Measurements from ENCODE around the gene P2RY13. TPM values are rescaled to one million over a fixed set of nuclear protein-coding genes. Genes with fewer than 3 reads are reported as not detected.

Gene P2RY13
- total and polyA plus RNA-seq, 2 of the 4 experiments (the other 2 are of a cell fraction): not detected

DNA sequence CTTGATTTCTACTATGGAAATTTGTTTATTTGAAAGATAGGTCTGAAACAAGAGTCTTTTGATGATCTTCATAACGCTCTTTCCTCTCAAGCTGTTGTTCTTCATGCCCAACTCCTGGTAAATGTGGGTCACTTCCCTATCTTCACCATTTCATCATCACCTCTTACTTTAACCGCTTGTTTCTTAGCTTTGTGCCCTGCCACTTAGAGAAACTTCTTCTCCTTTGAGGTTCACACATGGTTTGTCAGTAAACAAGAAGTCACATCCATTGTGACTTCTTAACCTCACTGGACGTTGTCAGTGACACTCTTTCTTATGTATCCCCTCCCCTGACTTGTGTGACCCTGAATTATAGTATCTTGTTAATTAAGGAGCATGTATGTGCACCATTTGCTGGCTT is 16.9 kb upstream of the P2RY13 start:
- Histone ChIP-seq H2BK20ac (ENCODE audit: low read depth, low read length) (peak overlapping the region; percentile 91), H4K8ac (ENCODE audit: low read depth in 2 of 2, low read length in 2 of 2) (peak overlapping the region in 1 of 2 experiments; percentile 18; a peak in 1 of 4 replicates), H4K91ac (ENCODE audit: insufficient read depth, low read depth, low read length) (peak overlapping the region; percentile 46; the same call in 1 of the 2 replicates), H4K20me1 (ENCODE audit: insufficient read depth, low read length) (no peaks in the 10 kb centered on the region), H2BK15ac (ENCODE audit: low read depth, low read length) (peak overlapping the region; percentile 72; the same call in 2 of the 3 replicates), H2BK5ac (ENCODE audit: low read depth, low read length, poor library complexity, severe bottlenecking) (peak overlapping the region; percentile 48), H3K56ac (ENCODE audit: extremely low read depth, insufficient read depth, low read length) (0 out of 2 replicates have a peak overlapping the region, but pooled peaks have one; percentile 25), H3K4me1 (ENCODE audit: control insufficient read depth, insufficient read depth, low read length) (peaks cover 3% of the 10 kb centered on the region; the same call in 1 of the 2 replicates), H3K27me3 (ENCODE audit: control insufficient read depth, insufficient read depth, low read length) (no peaks in the 10 kb centered on the region), H3K9me1 (ENCODE audit: insufficient read depth, low read length) (no peaks in the 10 kb centered on the region; the same call in 1 of the 2 replicates), H3K4me3 (ENCODE audit: insufficient read depth, low read depth, low read length) (no peak overlapping the region), H3K4me2 (ENCODE audit: low read depth, low read length) (no peak overlapping the region), H3K18ac (ENCODE audit: low read depth, low read length) (peak overlapping the region; percentile 48; the same call in 1 of the 2 replicates), H2BK120ac (ENCODE audit: low read depth, low read length) (peak overlapping the region; percentile 70), H2AK9ac (replicated peaks; ENCODE audit: low read depth, low read length, poor library complexity) (peak overlapping the region; percentile 16), H3K23ac (ENCODE audit: low read depth, low read length) (0 out of 2 replicates have a peak overlapping the region, but pooled peaks have one; percentile 45), H3K4ac (ENCODE audit: low read depth, low read length) (peak overlapping the region; percentile 41; the same call in 1 of the 2 replicates), H3K79me1 (ENCODE audit: low read depth in 1 of 2, low read length in 2 of 2) (no peaks in the 10 kb centered on the region), H3K9ac (ENCODE audit: low read depth, low read length) (no peak overlapping the region), H3K9me3 (ENCODE audit: control insufficient read depth, insufficient read depth, low read length) (no peaks in the 10 kb centered on the region), H2AK5ac (ENCODE audit: low read depth, low read length) (peak overlapping the region; percentile 47; the same call in 1 of the 2 replicates), H3K27ac (ENCODE audit: insufficient read depth, low read length) (no peak overlapping the region), H2AFZ (replicated peaks; ENCODE audit: low read length, poor library complexity) (no peak overlapping the region), H3K14ac (replicated peaks; ENCODE audit: low read depth, low read length) (peak overlapping the region; percentile 78), H4K5ac (ENCODE audit: low read depth, low read length) (peak overlapping the region; percentile 8; the same call in 1 of the 2 replicates), H3K36me3 (ENCODE audit: control insufficient read depth, insufficient read depth, low read length) (no peaks in the 10 kb centered on the region)
- ChIA-PET POLR2A (ENCODE audit: unreplicated experiment) (no interaction called here), CTCF (no interaction called here)
- in situ Hi-C loops (cut with MboI; ENCODE audit: low sequenced_read_pairs) (no loop called here), intact Hi-C loops (cut with micrococcal nuclease) (loop anchor here (1.0 kb wide), 1 partner anchor 16 kb away; no protein-coding TSS in a partner anchor), dilution Hi-C loops (cut with HindIII; ENCODE audit: low sequenced_read_pairs, unreplicated experiment) (no loop called here)
- DNase-seq (no peak), ATAC-seq (ENCODE audit: low read depth) (no peak)
- no TSS peak for BruUV-seq (replicated peaks)
- WGBS, 2 experiments (ENCODE audit: extremely low coverage in 2 of 2, insufficient read length in 1 of 2): no CpG with 5 or more reads among the region's 3 CpGs
- TF ChIP-seq, protein P1, sequence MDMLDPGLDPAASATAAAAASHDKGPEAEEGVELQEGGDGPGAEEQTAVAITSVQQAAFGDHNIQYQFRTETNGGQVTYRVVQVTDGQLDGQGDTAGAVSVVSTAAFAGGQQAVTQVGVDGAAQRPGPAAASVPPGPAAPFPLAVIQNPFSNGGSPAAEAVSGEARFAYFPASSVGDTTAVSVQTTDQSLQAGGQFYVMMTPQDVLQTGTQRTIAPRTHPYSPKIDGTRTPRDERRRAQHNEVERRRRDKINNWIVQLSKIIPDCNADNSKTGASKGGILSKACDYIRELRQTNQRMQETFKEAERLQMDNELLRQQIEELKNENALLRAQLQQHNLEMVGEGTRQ (IDR thresholded peaks at IDR 0.05; ENCODE audit: low read depth, low read length): no peak
- no peak for TF ChIP-seq CHD1 (IDR thresholded peaks at IDR 0.05; ENCODE audit: low read depth, low read length)
- no peak for TF ChIP-seq RCOR1 (IDR thresholded peaks at IDR 0.05; ENCODE audit: insufficient replicate concordance, low read length)
- TF ChIP-seq, protein P2, sequence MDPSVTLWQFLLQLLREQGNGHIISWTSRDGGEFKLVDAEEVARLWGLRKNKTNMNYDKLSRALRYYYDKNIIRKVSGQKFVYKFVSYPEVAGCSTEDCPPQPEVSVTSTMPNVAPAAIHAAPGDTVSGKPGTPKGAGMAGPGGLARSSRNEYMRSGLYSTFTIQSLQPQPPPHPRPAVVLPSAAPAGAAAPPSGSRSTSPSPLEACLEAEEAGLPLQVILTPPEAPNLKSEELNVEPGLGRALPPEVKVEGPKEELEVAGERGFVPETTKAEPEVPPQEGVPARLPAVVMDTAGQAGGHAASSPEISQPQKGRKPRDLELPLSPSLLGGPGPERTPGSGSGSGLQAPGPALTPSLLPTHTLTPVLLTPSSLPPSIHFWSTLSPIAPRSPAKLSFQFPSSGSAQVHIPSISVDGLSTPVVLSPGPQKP (IDR thresholded peaks at IDR 0.05; ENCODE audit: borderline replicate concordance, low read depth, low read length): no peak
- no peak for TF ChIP-seq SMC3 (IDR thresholded peaks at IDR 0.05; ENCODE audit: low read depth, low read length)

All from IMR-90 (cell line).